PFSK-1 (cell line): ENCODE data around the gene ZNF396.

Experiments used
- FOXP2 ChIP-seq: optimal IDR thresholded peaks from 2 replicates; pipeline ENCODE3; 2011; ENCODE audit warnings: borderline replicate concordance, control low read depth, inconsistent platforms; ENCODE audit not compliant: insufficient read depth; ENCODE audit errors: extremely low read length, extremely low read depth
- POLR2AphosphoS5 ChIP-seq: IDR thresholded peaks from 2 replicates; pipeline ENCODE4 v1.6.1; 2012; ENCODE audit warnings: low read depth, mild to moderate bottlenecking, control low read depth, low read length, moderate library complexity
- SIN3A ChIP-seq: IDR thresholded peaks from 2 replicates; pipeline ENCODE4 v1.6.1; 2012; ENCODE audit warnings: mild to moderate bottlenecking, low read length, moderate library complexity, borderline replicate concordance; ENCODE audit not compliant: insufficient read depth
- TAF1 ChIP-seq: IDR thresholded peaks from 2 replicates; pipeline ENCODE4 v1.6.1; 2012; ENCODE audit warnings: low read length, control low read depth, borderline replicate concordance; ENCODE audit not compliant: insufficient read depth
- TF ChIP-seq, protein P1 (sequence below), 2 experiments: IDR thresholded peaks; 2 replicates each; pipeline versions ENCODE4 v1.6.1 to v1.8.0; 2011 to 2012; ENCODE audit warnings: low read depth in 2 of 2, low read length in 2 of 2, control low read depth in 1 of 2, inconsistent platforms in 1 of 2, mild to moderate bottlenecking in 1 of 2, moderate library complexity in 1 of 2; ENCODE audit not compliant: insufficient read depth in 1 of 2

DNA sequence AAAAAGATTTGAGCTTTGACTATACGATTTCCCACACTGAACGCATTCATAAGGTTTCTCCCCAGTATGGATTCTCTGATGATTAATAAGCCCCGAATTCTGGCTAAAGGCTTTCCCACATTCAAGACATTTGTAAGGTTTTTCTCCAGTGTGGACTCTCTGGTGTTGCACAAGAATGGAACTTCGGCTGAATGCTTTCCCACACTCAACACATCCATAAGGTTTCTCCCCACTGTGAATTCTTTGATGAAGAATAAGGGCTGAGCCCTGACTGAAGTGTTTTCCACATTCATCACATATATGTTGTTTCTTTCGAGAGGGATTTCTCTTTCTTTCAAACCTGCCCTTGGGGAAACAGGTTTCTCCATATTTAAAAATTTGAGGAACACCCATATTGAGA lies 39.9 kb downstream of the ZNF396 start:
- TF ChIP-seq SIN3A (no peak), TAF1 (no peak), FOXP2 (no peak), POLR2AphosphoS5 (no peak)
- TF ChIP-seq, protein P1, sequence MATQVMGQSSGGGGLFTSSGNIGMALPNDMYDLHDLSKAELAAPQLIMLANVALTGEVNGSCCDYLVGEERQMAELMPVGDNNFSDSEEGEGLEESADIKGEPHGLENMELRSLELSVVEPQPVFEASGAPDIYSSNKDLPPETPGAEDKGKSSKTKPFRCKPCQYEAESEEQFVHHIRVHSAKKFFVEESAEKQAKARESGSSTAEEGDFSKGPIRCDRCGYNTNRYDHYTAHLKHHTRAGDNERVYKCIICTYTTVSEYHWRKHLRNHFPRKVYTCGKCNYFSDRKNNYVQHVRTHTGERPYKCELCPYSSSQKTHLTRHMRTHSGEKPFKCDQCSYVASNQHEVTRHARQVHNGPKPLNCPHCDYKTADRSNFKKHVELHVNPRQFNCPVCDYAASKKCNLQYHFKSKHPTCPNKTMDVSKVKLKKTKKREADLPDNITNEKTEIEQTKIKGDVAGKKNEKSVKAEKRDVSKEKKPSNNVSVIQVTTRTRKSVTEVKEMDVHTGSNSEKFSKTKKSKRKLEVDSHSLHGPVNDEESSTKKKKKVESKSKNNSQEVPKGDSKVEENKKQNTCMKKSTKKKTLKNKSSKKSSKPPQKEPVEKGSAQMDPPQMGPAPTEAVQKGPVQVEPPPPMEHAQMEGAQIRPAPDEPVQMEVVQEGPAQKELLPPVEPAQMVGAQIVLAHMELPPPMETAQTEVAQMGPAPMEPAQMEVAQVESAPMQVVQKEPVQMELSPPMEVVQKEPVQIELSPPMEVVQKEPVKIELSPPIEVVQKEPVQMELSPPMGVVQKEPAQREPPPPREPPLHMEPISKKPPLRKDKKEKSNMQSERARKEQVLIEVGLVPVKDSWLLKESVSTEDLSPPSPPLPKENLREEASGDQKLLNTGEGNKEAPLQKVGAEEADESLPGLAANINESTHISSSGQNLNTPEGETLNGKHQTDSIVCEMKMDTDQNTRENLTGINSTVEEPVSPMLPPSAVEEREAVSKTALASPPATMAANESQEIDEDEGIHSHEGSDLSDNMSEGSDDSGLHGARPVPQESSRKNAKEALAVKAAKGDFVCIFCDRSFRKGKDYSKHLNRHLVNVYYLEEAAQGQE (IDR thresholded peaks at IDR 0.05; ENCODE audit: insufficient read depth in 1 of 2, low read depth in 2 of 2, low read length in 2 of 2): no peak
